SK-N-SH treated with all-trans-retinoic acid at 6 μM for 48 hours (cell line): Measurements from ENCODE around the gene CXXC5.

Experiments
- ARNTL ChIP-seq: fragments of 450-650 bp; formaldehyde crosslinking; IDR thresholded peaks from 2 replicates; pipeline ENCODE4 v1.5.0; 2020; ENCODE audit warnings: low read depth, mild to moderate bottlenecking, moderate library complexity, borderline replicate concordance
- CSDC2 ChIP-seq: fragments of 250-450 bp; sonication (Bioruptor Pico); IDR thresholded peaks from 2 replicates; pipeline ENCODE4 v1.5.0; 2020; ENCODE audit warnings: mild to moderate bottlenecking, moderate library complexity
- ISL1 ChIP-seq: fragments of 250-450 bp; sonication (Bioruptor Pico); IDR thresholded peaks from 2 replicates; pipeline ENCODE4 v2.1.2; 2022; ENCODE audit warnings: mild to moderate bottlenecking, moderate library complexity
- SNAI2 ChIP-seq: fragments of 250-450 bp; sonication (Bioruptor Pico); IDR thresholded peaks from 2 replicates; pipeline ENCODE4 v1.5.0; 2020; ENCODE audit warnings: mild to moderate bottlenecking, moderate library complexity
- TOX ChIP-seq: fragments of 250-450 bp; sonication (Bioruptor Pico); IDR thresholded peaks from 2 replicates; pipeline ENCODE4 v1.8.0; 2021; ENCODE audit warnings: mild to moderate bottlenecking, moderate library complexity, borderline replicate concordance
- ZFP3 ChIP-seq: fragments of 250-450 bp; sonication (Bioruptor Pico); IDR thresholded peaks from 2 replicates; pipeline ENCODE4 v1.5.0; 2020; ENCODE audit warnings: mild to moderate bottlenecking, moderate library complexity
- ZNF8 ChIP-seq: fragments of 450-650 bp; formaldehyde crosslinking; IDR thresholded peaks from 2 replicates; pipeline ENCODE4 v1.5.0; 2020; ENCODE audit warnings: mild to moderate bottlenecking, moderate library complexity
- TF ChIP-seq, protein P1 (sequence below): fragments of 250-450 bp; sonication (Bioruptor Pico); IDR thresholded peaks from 2 replicates; pipeline ENCODE4 v1.5.1; 2021; ENCODE audit warnings: mild to moderate bottlenecking, moderate library complexity
- TF ChIP-seq, protein P2 (sequence below): fragments of 250-450 bp; sonication (Bioruptor Pico); IDR thresholded peaks from 2 replicates; pipeline ENCODE4 v1.8.0; 2020; ENCODE audit warnings: mild to moderate bottlenecking, moderate library complexity, borderline replicate concordance
- TF ChIP-seq, protein P3 (sequence below): fragments of 250-450 bp; sonication (Bioruptor Pico); IDR thresholded peaks from 2 replicates; pipeline ENCODE4 v1.8.0; 2021; ENCODE audit warnings: low read depth, mild to moderate bottlenecking, moderate library complexity, borderline replicate concordance
- TF ChIP-seq, protein P4 (sequence below): fragments of 250-450 bp; sonication (Bioruptor Pico); IDR thresholded peaks from 2 replicates; pipeline ENCODE4 v1.5.0; 2020; ENCODE audit warnings: mild to moderate bottlenecking, moderate library complexity

DNA sequence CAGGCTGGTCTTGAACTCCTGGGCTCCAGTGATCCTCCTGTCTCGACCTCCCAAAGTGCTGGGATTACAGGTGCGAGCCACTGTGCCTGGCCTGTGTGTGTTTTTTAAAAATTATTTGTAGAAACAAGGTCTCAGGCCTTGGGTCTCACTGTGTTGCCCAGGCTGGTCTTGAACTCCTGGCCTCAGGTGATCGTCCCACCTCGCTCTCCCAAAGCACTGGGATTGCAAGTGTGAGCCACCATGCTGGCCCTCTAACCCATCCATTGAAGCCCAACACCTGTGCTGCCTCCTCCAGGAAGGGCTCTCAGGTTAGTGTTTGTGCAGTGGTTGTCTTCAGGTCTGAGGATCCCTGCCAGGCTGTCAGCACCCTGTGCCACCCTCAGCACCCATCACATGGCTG is 56.6 kb downstream of the CXXC5 start:
- no peak for TF ChIP-seq ZNF8
- no peak for TF ChIP-seq ZFP3 (CRISPR knock-in tag)
- TF ChIP-seq, protein P1, sequence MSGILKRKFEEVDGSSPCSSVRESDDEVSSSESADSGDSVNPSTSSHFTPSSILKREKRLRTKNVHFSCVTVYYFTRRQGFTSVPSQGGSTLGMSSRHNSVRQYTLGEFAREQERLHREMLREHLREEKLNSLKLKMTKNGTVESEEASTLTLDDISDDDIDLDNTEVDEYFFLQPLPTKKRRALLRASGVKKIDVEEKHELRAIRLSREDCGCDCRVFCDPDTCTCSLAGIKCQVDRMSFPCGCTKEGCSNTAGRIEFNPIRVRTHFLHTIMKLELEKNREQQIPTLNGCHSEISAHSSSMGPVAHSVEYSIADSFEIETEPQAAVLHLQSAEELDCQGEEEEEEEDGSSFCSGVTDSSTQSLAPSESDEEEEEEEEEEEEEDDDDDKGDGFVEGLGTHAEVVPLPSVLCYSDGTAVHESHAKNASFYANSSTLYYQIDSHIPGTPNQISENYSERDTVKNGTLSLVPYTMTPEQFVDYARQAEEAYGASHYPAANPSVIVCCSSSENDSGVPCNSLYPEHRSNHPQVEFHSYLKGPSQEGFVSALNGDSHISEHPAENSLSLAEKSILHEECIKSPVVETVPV (CRISPR knock-in tag), result no peak
- no peak for TF ChIP-seq TOX (CRISPR knock-in tag)
- TF ChIP-seq ISL1 (CRISPR knock-in tag), result no peak
- TF ChIP-seq, protein P2, sequence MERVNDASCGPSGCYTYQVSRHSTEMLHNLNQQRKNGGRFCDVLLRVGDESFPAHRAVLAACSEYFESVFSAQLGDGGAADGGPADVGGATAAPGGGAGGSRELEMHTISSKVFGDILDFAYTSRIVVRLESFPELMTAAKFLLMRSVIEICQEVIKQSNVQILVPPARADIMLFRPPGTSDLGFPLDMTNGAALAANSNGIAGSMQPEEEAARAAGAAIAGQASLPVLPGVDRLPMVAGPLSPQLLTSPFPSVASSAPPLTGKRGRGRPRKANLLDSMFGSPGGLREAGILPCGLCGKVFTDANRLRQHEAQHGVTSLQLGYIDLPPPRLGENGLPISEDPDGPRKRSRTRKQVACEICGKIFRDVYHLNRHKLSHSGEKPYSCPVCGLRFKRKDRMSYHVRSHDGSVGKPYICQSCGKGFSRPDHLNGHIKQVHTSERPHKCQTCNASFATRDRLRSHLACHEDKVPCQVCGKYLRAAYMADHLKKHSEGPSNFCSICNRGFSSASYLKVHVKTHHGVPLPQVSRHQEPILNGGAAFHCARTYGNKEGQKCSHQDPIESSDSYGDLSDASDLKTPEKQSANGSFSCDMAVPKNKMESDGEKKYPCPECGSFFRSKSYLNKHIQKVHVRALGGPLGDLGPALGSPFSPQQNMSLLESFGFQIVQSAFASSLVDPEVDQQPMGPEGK (CRISPR knock-in tag), result no peak
- TF ChIP-seq SNAI2 (CRISPR knock-in tag), result no peak
- TF ChIP-seq, protein P3, sequence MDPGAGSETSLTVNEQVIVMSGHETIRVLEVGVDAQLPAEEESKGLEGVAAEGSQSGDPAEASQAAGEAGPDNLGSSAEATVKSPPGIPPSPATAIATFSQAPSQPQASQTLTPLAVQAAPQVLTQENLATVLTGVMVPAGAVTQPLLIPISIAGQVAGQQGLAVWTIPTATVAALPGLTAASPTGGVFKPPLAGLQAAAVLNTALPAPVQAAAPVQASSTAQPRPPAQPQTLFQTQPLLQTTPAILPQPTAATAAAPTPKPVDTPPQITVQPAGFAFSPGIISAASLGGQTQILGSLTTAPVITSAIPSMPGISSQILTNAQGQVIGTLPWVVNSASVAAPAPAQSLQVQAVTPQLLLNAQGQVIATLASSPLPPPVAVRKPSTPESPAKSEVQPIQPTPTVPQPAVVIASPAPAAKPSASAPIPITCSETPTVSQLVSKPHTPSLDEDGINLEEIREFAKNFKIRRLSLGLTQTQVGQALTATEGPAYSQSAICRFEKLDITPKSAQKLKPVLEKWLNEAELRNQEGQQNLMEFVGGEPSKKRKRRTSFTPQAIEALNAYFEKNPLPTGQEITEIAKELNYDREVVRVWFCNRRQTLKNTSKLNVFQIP (CRISPR knock-in tag), result no peak
- TF ChIP-seq, protein P4, sequence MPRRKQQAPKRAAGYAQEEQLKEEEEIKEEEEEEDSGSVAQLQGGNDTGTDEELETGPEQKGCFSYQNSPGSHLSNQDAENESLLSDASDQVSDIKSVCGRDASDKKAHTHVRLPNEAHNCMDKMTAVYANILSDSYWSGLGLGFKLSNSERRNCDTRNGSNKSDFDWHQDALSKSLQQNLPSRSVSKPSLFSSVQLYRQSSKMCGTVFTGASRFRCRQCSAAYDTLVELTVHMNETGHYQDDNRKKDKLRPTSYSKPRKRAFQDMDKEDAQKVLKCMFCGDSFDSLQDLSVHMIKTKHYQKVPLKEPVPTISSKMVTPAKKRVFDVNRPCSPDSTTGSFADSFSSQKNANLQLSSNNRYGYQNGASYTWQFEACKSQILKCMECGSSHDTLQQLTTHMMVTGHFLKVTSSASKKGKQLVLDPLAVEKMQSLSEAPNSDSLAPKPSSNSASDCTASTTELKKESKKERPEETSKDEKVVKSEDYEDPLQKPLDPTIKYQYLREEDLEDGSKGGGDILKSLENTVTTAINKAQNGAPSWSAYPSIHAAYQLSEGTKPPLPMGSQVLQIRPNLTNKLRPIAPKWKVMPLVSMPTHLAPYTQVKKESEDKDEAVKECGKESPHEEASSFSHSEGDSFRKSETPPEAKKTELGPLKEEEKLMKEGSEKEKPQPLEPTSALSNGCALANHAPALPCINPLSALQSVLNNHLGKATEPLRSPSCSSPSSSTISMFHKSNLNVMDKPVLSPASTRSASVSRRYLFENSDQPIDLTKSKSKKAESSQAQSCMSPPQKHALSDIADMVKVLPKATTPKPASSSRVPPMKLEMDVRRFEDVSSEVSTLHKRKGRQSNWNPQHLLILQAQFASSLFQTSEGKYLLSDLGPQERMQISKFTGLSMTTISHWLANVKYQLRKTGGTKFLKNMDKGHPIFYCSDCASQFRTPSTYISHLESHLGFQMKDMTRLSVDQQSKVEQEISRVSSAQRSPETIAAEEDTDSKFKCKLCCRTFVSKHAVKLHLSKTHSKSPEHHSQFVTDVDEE (CRISPR knock-in tag), result no peak
- TF ChIP-seq ARNTL (CRISPR knock-in tag), result no peak
- no peak for TF ChIP-seq CSDC2
